SK-N-SH (cell line): ENCODE results near the gene ANGPTL8. TPM values are rescaled to one million over a fixed set of nuclear protein-coding genes. Genes with fewer than 3 reads are reported as not detected.

Source experiments
- CTCF ChIA-PET: fragments of 300-600, 350-600 bp; formaldehyde crosslinking; extraction: SDS; loops from one replicate; lab custom pipeline; 2021; lab: Yijun Ruan, JAX
- POLR2A ChIA-PET: fragments of 350-600 bp; sonication (Branson Sonifier 250); formaldehyde crosslinking; extraction: SDS; loops from one replicate; lab custom pipeline; 2020; ENCODE audit warnings: antibody characterized with exemption, inconsistent platforms; lab: Yijun Ruan, JAX
- DNase-seq: peaks from one replicate; pipeline ENCODE4 v3.0.0; 2012
- H2AFZ ChIP-seq: fragments of 200-600 bp; sonication (generic); 2 replicates; pipeline ENCODE4 v1.8.1; 2016; ENCODE audit warnings: antibody characterized with exemption, mild to moderate bottlenecking, low read depth
- H3F3A ChIP-seq: fragments of 200-600 bp; sonication (generic); replicated peaks from 2 replicates; pipeline ENCODE3; 2016; ENCODE audit warnings: antibody characterized with exemption, mild to moderate bottlenecking; ENCODE audit not compliant: insufficient read depth
- H3K27ac ChIP-seq, 2 experiments: fragments of 200-500 bp in 1 of 2; fragments of 200-600 bp in 1 of 2; sonication (Bioruptor generic) in 1 of 2; sonication (generic), shearing (Covaris generic) in 1 of 2; 2 replicates each; pipeline versions ENCODE4 v1.5.1 to v1.6.1; 2014 to 2016; ENCODE audit warnings: low read depth in 2 of 2, inconsistent platforms in 1 of 2, low read length in 1 of 2, mild to moderate bottlenecking in 1 of 2, mixed read lengths in 1 of 2
- H3K27me3 ChIP-seq: fragments of 200-600 bp; sonication (generic), shearing (Covaris generic); 2 replicates; pipeline ENCODE4 v1.6.1; 2016; ENCODE audit warnings: mixed run types; ENCODE audit not compliant: insufficient read depth
- H3K36me3 ChIP-seq, 2 experiments: fragments of 200-500 bp in 1 of 2; fragments of 200-600 bp in 1 of 2; sonication (Bioruptor generic) in 1 of 2; sonication (generic) in 1 of 2; replicated peaks in 1 of 2; 2 replicates each; pipeline versions ENCODE3 to v1.5.1; 2014 to 2016; ENCODE audit warnings: low read length in 1 of 2, mild to moderate bottlenecking in 1 of 2; ENCODE audit not compliant: insufficient read depth in 2 of 2, control insufficient read depth in 1 of 2
- H3K4me1 ChIP-seq, 2 experiments: fragments of 200-500 bp in 1 of 2; fragments of 200-600 bp in 1 of 2; sonication (Bioruptor generic) in 1 of 2; sonication (generic), shearing (Covaris generic) in 1 of 2; 2 replicates each; pipeline versions ENCODE4 v1.5.1 to v1.6.1; 2014 to 2016; ENCODE audit warnings: low read depth in 1 of 2, low read length in 1 of 2, mixed run types in 1 of 2; ENCODE audit not compliant: insufficient read depth in 2 of 2, control insufficient read depth in 1 of 2
- H3K4me2 ChIP-seq: fragments of 200-600 bp; sonication (generic), shearing (Covaris generic); 2 replicates; pipeline ENCODE4 v1.6.1; 2017; ENCODE audit warnings: mixed run types
- H3K4me3 ChIP-seq, 2 experiments: fragments of 200-500 bp in 1 of 2; fragments of 200-600 bp in 1 of 2; sonication (Bioruptor generic) in 1 of 2; sonication (generic), shearing (Covaris generic) in 1 of 2; 2 replicates each; pipeline versions ENCODE4 v1.5.1 to v1.8.1; 2014 to 2016; ENCODE audit warnings: low read depth in 2 of 2, inconsistent platforms in 1 of 2, low read length in 1 of 2, mild to moderate bottlenecking in 1 of 2, mixed read lengths in 1 of 2, moderate library complexity in 1 of 2
- H3K79me2 ChIP-seq: fragments of 200-600 bp; sonication (generic); 2 replicates; pipeline ENCODE4 v1.8.1; 2017; ENCODE audit warnings: mild to moderate bottlenecking; ENCODE audit not compliant: insufficient read depth
- H3K9ac ChIP-seq: fragments of 200-600 bp; sonication (generic); 2 replicates; pipeline ENCODE4 v1.6.1; 2017; ENCODE audit warnings: mixed run types
- H3K9me2 ChIP-seq: fragments of 200-600 bp; sonication (generic); 2 replicates; pipeline ENCODE4 v1.6.1; 2017; ENCODE audit warnings: mixed run types
- H3K9me3 ChIP-seq: fragments of 200-600 bp; sonication (generic); 2 replicates; pipeline ENCODE4 v1.6.1; 2017; ENCODE audit warnings: mixed run types, mild to moderate bottlenecking, moderate library complexity
- H4K20me1 ChIP-seq: fragments of 200-600 bp; sonication (generic); 2 replicates; pipeline ENCODE4 v1.6.1; 2017; ENCODE audit warnings: mild to moderate bottlenecking, mixed run types; ENCODE audit not compliant: insufficient read depth
- EP300 ChIP-seq, 2 experiments: IDR thresholded peaks; 2 replicates each; pipeline versions ENCODE4 v1.4.0 to v1.6.1; 2012; ENCODE audit warnings: borderline replicate concordance in 1 of 2, low read depth in 1 of 2, low read length in 1 of 2
- FOSL2 ChIP-seq: IDR thresholded peaks from 2 replicates; pipeline ENCODE4 v1.4.0; 2012; ENCODE audit warnings: low read depth, mild to moderate bottlenecking, moderate library complexity, borderline replicate concordance
- FOXM1 ChIP-seq: IDR thresholded peaks from 2 replicates; pipeline ENCODE4 v1.4.0; 2012; ENCODE audit warnings: low read depth, mild to moderate bottlenecking
- MAX ChIP-seq: IDR thresholded peaks from 2 replicates; pipeline ENCODE4 v1.4.0; 2012; ENCODE audit warnings: low read depth
- POLR2AphosphoS5 ChIP-seq: IDR thresholded peaks from 2 replicates; pipeline ENCODE4 v1.6.1; 2012; ENCODE audit warnings: low read depth, low read length
- REST ChIP-seq: IDR thresholded peaks from 2 replicates; pipeline ENCODE4 v1.6.1; 2012; ENCODE audit warnings: mild to moderate bottlenecking, low read depth, low read length, moderate library complexity
- SIN3A ChIP-seq: IDR thresholded peaks from 2 replicates; pipeline ENCODE4 v1.6.1; 2012; ENCODE audit warnings: low read depth, mild to moderate bottlenecking, low read length, moderate library complexity, borderline replicate concordance
- USF1 ChIP-seq: IDR thresholded peaks from 2 replicates; pipeline ENCODE4 v1.4.0; 2012; ENCODE audit warnings: low read depth, borderline replicate concordance
- WGBS: methylation state at CpG from one replicate; pipeline ENCODE4 v1.1.6; 2017; ENCODE audit warnings: low lambda C conversion rate; 5-methylcytosine and 5-hydroxymethylcytosine counted together
- polyA plus RNA-seq, 3 experiments: library from polyadenylated mRNA; depleted of rRNA; stranded (reverse); fragments of >200 nt; gene quantifications; 2 replicates each; pipeline ENCODE4 v1.2.3, GENCODE V29; 2012

The ANGPTL8 gene
- polyA plus RNA-seq, 1 of the 3 experiments (the other 2 are of a cell fraction) = 0.21 TPM

GRCh38 chr19:11191273-11191755, 48.1 kb upstream of the ANGPTL8 start:
- POLR2A ChIA-PET = no interaction called here
- peaks cover 82% of the 10 kb centered on the region for H3K79me2 ChIP-seq

GRCh38 chr19:11191934-11192333, 47.5 kb upstream of the ANGPTL8 start:
- peak overlapping the region; percentile 8; the same call in 1 of the 2 replicates for H3K4me2 ChIP-seq

More at GRCh38 chr19:11191273-11191755, 48.1 kb upstream of the ANGPTL8 start:
- Histone ChIP-seq H3K9me3 (no peaks in the 10 kb centered on the region), H3K27me3 (no peaks in the 10 kb centered on the region), H3K4me3 (no peak overlapping the region), H3K9ac (no peak overlapping the region), H3K27ac (no peak overlapping the region), H3F3A (peaks cover 13% of the 10 kb centered on the region), H3K9me2 (no peaks in the 10 kb centered on the region), H3K4me2 (peak overlapping the region; percentile 8; the same call in 1 of the 2 replicates)
- DNase-seq = peak; percentile 71
- TF ChIP-seq REST (no peak), USF1 (peak; percentile 91)
- TF ChIP-seq, all 33 proteins: peak for 1
- CTCF ChIA-PET = interaction anchor here (0.7 to 1.4 kb wide), 3 partner anchors 13 to 53 kb away, joined by 3 to 4 read pairs (median 3); no protein-coding TSS in a partner anchor
- Histone ChIP-seq H4K20me1 (peaks cover 43% of the 10 kb centered on the region), H3K36me3 (peaks cover 36 to 47% of the 10 kb centered on the region in 2 experiments), H2AFZ (no peak overlapping the region), H3K4me1 (peaks cover 5 to 20% of the 10 kb centered on the region in 2 experiments; a peak in 1 of 4 replicates)
- 60% methylated on average over 5 of the region's 8 CpGs for WGBS

More at GRCh38 chr19:11191934-11192333, 47.5 kb upstream of the ANGPTL8 start:
- Histone ChIP-seq H3K4me1 (peaks cover 5 to 24% of the 10 kb centered on the region in 2 experiments; a peak in 1 of 4 replicates), H4K20me1 (peaks cover 47% of the 10 kb centered on the region), H2AFZ (no peak overlapping the region), H3K79me2 (peaks cover 87% of the 10 kb centered on the region), H3K27ac (no peak overlapping the region), H3K9me3 (no peaks in the 10 kb centered on the region), H3K9me2 (no peaks in the 10 kb centered on the region), H3F3A (peaks cover 13% of the 10 kb centered on the region), H3K27me3 (no peaks in the 10 kb centered on the region), H3K36me3 (peaks cover 36 to 44% of the 10 kb centered on the region in 2 experiments), H3K9ac (no peak overlapping the region), H3K4me3 (no peak overlapping the region)
- CTCF ChIA-PET = interaction anchor here (0.7 to 1.3 kb wide), 2 partner anchors 28 to 54 kb away, joined by 3 read pairs; no protein-coding TSS in a partner anchor
- DNase-seq = no peak
- WGBS = 87% methylated on average over 5 of the region's 5 CpGs
- TF ChIP-seq FOXM1 = no peak
- TF ChIP-seq SIN3A = no peak
- TF ChIP-seq MAX = no peak
- no peak for TF ChIP-seq EP300 (IDR thresholded peaks at IDR 0.05; ENCODE audit: borderline replicate concordance in 1 of 2, low read depth in 1 of 2, low read length in 1 of 2)
- TF ChIP-seq FOSL2 = no peak
- TF ChIP-seq POLR2AphosphoS5 = no peak
- POLR2A ChIA-PET = no interaction called here
